Measurements from ENCODE around the gene ABCG8. TPM values are rescaled to one million over a fixed set of nuclear protein-coding genes. Genes with fewer than 3 reads are reported as not detected.

The ABCG8 gene
- total and polyA plus RNA-seq, 2 donors (not counting 1 experiment from before 2014, with no cell fraction given), result not detected

GRCh38 chr2:43802135-43802534 lies 36.6 kb upstream of the ABCG8 start:
- Mint-ChIP-seq H3K27me3 (no peaks in the 10 kb centered on the region), H3K27ac (no peak overlapping the region), H3K4me1 (no peaks in the 10 kb centered on the region), H3K4me3 (no peak overlapping the region), H3K9me3 (ENCODE audit: insufficient read depth) (no peaks in the 10 kb centered on the region)
- no CpG with 5 or more reads among the region's 2 CpGs for WGBS (ENCODE audit: insufficient coverage)
- CTCF ChIA-PET, result no interaction called here
- H3K4me3 ChIP-seq (ENCODE audit: control extremely low read depth in 1 of 5, extremely low read depth in 1 of 5, insufficient read depth in 1 of 5, low read depth in 2 of 5, low read length in 4 of 5), result no peak overlapping the region
- ATAC-seq (ENCODE audit: low read depth) (no peak), DNase-seq (no peak)
- no peaks in the 10 kb centered on the region for H4K20me1 ChIP-seq (ENCODE audit: control insufficient read depth, insufficient read depth, low read length, poor library complexity, severe bottlenecking)
- no peak overlapping the region for H3K4me2 ChIP-seq (replicated peaks; ENCODE audit: low read depth, low read length, poor library complexity, severe bottlenecking)
- no peak overlapping the region for H3K9ac ChIP-seq (ENCODE audit: low read length)
- no peaks in the 10 kb centered on the region for H3K79me2 ChIP-seq (ENCODE audit: control insufficient read depth, insufficient read depth, low read length)
- H2AFZ ChIP-seq (ENCODE audit: insufficient read depth, low read depth, low read length, poor library complexity, severe bottlenecking), result no peak overlapping the region
- intact Hi-C loops (cut with micrococcal nuclease), result no loop called here
- TF ChIP-seq EZH2 (IDR thresholded peaks at IDR 0.05; ENCODE audit: borderline replicate concordance, insufficient read depth, low read depth, low read length, poor library complexity, severe bottlenecking) (no peak), CTCF (IDR thresholded peaks at IDR 0.05) (no peak)
- H3K36me3 ChIP-seq (replicated peaks in 1 of 2; ENCODE audit: control extremely low read depth in 1 of 2, control insufficient read depth in 1 of 2, extremely low read depth in 1 of 2, insufficient read depth in 2 of 2, low read length in 1 of 2), result peaks cover 0 to 3% of the 10 kb centered on the region in 2 experiments
- no peak overlapping the region for H3K27ac ChIP-seq (ENCODE audit: low read length in 2 of 2)
- no peaks in the 10 kb centered on the region for H3K9me3 ChIP-seq (ENCODE audit: control extremely low read depth in 1 of 3, control insufficient read depth in 2 of 3, insufficient read depth in 1 of 3, low read length in 2 of 3)
- H3K4me1 ChIP-seq (ENCODE audit: control insufficient read depth in 2 of 2, insufficient read depth in 2 of 2, low read length in 2 of 2), result no peaks in the 10 kb centered on the region
- POLR2A ChIA-PET, result no interaction called here
- no peaks in the 10 kb centered on the region for H3K27me3 ChIP-seq (replicated peaks in 1 of 4; ENCODE audit: control extremely low read depth in 1 of 4, control insufficient read depth in 3 of 4, insufficient read depth in 4 of 4, low read length in 3 of 4)

- no peaks in the 10 kb centered on the region for H3K27me3 ChIP-seq (replicated peaks in 1 of 4; ENCODE audit: control extremely low read depth in 1 of 4, control insufficient read depth in 3 of 4, insufficient read depth in 4 of 4, low read length in 3 of 4)
- Mint-ChIP-seq H3K4me3 (no peak overlapping the region), H3K27ac (no peak overlapping the region), H3K9me3 (ENCODE audit: insufficient read depth) (no peaks in the 10 kb centered on the region), H3K4me1 (no peaks in the 10 kb centered on the region), H3K27me3 (no peaks in the 10 kb centered on the region)
- H3K27ac ChIP-seq (ENCODE audit: low read length in 2 of 2), result no peak overlapping the region
- CTCF ChIA-PET, result no interaction called here
- H3K36me3 ChIP-seq (replicated peaks in 1 of 2; ENCODE audit: control extremely low read depth in 1 of 2, control insufficient read depth in 1 of 2, extremely low read depth in 1 of 2, insufficient read depth in 2 of 2, low read length in 1 of 2), result peaks cover 0 to 3% of the 10 kb centered on the region in 2 experiments
- H3K4me3 ChIP-seq (ENCODE audit: control extremely low read depth in 1 of 5, extremely low read depth in 1 of 5, insufficient read depth in 1 of 5, low read depth in 2 of 5, low read length in 4 of 5), result no peak overlapping the region
- no peaks in the 10 kb centered on the region for H3K79me2 ChIP-seq (ENCODE audit: control insufficient read depth, insufficient read depth, low read length)
- TF ChIP-seq EZH2 (IDR thresholded peaks at IDR 0.05; ENCODE audit: borderline replicate concordance, insufficient read depth, low read depth, low read length, poor library complexity, severe bottlenecking) (no peak), CTCF (IDR thresholded peaks at IDR 0.05) (no peak)
- no peaks in the 10 kb centered on the region for H3K9me3 ChIP-seq (ENCODE audit: control extremely low read depth in 1 of 3, control insufficient read depth in 2 of 3, insufficient read depth in 1 of 3, low read length in 2 of 3)
- no peaks in the 10 kb centered on the region for H4K20me1 ChIP-seq (ENCODE audit: control insufficient read depth, insufficient read depth, low read length, poor library complexity, severe bottlenecking)
- H3K4me2 ChIP-seq (replicated peaks; ENCODE audit: low read depth, low read length, poor library complexity, severe bottlenecking), result no peak overlapping the region
- intact Hi-C loops (cut with micrococcal nuclease), result no loop called here
- POLR2A ChIA-PET, result no interaction called here
- DNase-seq, result no peak
- H2AFZ ChIP-seq (ENCODE audit: insufficient read depth, low read depth, low read length, poor library complexity, severe bottlenecking), result no peak overlapping the region
- no CpG with 5 or more reads among the region's 1 CpG for WGBS (ENCODE audit: insufficient coverage)
- no peak overlapping the region for H3K9ac ChIP-seq (ENCODE audit: low read length)
- no peak for ATAC-seq (ENCODE audit: low read depth)
- H3K4me1 ChIP-seq (ENCODE audit: control insufficient read depth in 2 of 2, insufficient read depth in 2 of 2, low read length in 2 of 2), result no peaks in the 10 kb centered on the region
Measured at GRCh38 chr2:43803113-43803512, 35.7 kb upstream of the ABCG8 start.

All from B cell (primary cell).